GM19351 (cell line): ENCODE results near the gene CAPN8.
A peak's percentile ranks its signal among the peaks of the same experiment; 100 is the strongest.

ENCODE experiments used
- ATAC-seq: cut with Tn5 transposase; IDR thresholded peaks from one replicate; pipeline ENCODE4 v1.9.1; 2021; ENCODE audit warnings: mild to moderate bottlenecking, moderate library complexity; ENCODE audit not compliant: unreplicated experiment

The CAPN8 gene

DNA sequence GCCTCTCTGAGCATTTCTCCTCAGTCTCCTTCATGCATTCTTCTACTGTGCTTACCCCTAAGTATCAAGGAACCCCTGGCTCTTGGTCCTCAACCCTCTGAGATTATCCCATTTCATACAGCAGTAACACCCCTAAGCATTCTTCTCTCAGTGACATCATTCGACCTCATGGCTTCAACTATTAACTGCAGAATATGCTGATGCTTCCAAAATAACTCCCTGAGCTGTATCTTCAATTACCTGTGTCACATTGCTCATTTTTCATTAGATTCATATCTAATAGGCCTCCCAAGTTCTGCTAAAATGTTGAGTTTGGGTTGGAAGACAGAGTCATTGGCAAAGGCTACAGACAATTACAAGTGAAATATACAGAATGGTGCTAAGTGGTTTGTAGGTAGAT lies 7.5 kb downstream of the CAPN8 start:
- ATAC-seq, result no peak

- no peak for ATAC-seq
These were observed 11.4 kb downstream of the CAPN8 start for GRCh38 chr1:223654083-223654482.

DNA sequence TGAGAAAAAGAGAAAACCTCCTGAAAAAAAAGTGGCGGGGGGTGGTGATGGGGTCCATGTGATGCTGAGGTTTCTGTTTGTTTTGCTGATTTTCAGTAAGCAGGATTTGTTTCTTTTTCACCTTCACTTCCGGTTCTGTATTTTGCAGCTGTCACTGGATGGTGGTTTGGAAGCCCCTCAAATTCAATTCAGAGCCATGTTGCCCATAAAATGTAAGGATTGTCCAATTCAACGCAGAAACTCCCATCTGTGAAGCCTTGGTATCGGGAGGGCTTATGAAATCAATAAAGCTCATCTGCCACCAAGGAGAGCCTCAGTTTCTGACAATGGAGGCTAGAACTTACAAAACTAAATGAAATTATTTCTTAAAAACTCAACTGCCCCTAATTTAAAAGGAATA lies 12.1 kb downstream of the CAPN8 start:
- ATAC-seq, result no peak

DNA sequence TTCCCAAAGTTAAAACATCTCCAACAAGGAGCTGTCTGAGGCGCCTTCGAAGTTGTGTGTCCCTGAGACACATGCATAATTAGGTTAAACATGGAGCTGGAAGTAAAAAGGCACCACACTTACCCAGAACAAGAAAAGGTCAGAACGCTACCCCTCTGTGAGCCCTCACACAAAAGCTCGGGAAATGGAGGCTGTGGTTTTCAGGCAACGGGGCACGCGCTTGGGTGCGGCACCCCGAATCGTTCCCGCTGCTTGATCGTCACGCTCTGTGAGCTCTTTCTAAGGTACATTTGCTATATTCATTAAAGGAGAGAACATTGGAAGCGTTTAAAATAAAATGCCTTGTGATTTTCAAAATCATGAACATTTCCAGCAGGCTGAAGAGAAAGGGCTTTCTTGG lies 12.5 kb downstream of the CAPN8 start:
- no peak for ATAC-seq

DNA sequence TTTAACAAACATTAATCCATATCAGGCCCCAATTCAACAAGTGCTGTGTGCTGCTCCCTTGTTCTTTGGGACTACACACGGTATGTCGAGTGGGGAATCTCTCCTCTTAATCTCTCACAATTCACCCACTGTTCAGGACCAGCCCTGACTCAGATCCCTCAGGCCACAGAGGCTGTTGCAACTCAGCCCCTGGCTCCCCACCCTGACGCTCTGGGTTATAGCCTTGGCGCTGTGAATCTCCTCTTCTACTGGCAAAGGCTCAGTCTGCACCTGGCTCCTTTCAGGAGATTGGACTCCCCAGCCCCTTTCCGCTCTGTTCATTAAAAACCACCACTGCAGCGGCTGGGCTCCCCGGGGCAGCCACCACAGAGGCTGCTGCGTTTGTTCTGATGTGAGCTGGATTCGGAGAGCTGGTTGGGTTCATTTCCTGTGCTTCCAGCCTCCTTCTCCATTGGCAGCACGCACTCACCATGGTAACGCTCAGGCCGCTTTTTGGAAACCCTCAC lies 13.0 kb downstream of the CAPN8 start:
- ATAC-seq, result no peak

- no peak for ATAC-seq
These were observed 14.1 kb downstream of the CAPN8 start for GRCh38 chr1:223651291-223651991.

GRCh38 chr1:223650465-223650864 lies 15.0 kb downstream of the CAPN8 start:
- ATAC-seq, result no peak

- ATAC-seq, result no peak
These were observed 16.3 kb downstream of the CAPN8 start for GRCh38 chr1:223649222-223649621.

DNA sequence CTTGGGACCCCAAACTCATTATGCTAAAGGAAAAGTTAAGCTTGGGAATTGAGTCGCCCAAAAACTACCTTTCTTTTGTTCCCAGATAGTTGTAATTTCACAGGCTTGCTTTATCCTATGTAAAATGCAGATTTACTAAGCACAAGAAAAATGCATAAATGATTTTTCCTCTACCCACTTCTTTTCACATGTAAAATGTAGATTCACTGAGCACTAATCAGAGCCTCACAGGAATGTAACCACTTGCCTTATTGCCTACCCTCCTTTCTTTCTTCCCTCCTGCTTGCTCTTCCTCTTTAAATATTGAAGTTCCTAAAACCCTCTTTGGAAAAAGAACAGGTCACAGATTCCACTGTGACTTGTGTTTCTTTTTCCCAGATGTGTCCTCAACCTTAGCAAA lies 18.3 kb downstream of the CAPN8 start:
- ATAC-seq, result no peak

GRCh38 chr1:223645903-223646302 lies 19.6 kb downstream of the CAPN8 start:
- no peak for ATAC-seq

DNA sequence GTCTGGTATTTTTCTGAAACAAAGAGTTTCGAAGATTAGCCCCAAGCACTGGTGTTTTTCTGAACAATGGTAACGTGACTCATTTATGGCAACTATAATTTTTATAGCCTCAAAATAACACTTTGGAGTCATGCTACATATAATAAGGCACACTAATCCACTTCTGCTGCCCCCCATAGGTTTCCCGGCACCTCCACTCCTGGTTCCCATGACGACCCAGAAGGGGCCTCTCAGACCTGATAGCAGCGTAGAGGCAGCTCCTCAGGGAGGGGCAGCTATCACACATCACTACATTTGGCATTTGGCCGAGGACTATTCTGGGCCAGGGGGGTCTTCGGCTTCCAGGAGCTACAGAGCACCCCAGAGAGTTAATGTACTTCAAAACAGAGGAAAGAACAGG lies 23.3 kb downstream of the CAPN8 start:
- no peak for ATAC-seq

DNA sequence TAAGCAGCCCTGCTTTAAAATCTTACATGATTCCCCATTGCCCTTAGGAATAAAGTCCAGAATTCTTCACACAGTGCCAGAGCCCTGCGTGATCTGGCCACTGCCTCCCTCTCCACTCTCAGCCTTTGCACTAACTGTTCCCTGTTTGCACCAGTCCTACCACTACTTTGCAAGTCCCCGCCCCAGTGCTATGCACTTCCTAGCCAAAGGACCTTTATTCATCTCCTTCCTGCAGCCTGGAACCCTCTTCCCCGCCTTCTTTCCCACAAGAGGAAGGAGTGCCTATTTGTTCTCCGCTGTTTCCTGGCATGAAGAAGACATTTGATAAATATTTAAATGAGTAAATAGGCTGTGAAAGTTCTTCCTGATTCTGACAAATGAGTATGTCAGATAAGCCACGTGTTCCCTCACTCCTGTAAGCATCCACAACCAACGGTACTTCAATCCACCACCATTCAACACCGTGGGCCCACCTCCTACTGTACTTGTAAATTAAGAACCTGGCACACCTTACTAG lies 23.9 kb downstream of the CAPN8 start:
- ATAC-seq, result no peak

GRCh38 chr1:223639331-223639749 lies 26.2 kb downstream of the CAPN8 start:
- no peak for ATAC-seq

DNA sequence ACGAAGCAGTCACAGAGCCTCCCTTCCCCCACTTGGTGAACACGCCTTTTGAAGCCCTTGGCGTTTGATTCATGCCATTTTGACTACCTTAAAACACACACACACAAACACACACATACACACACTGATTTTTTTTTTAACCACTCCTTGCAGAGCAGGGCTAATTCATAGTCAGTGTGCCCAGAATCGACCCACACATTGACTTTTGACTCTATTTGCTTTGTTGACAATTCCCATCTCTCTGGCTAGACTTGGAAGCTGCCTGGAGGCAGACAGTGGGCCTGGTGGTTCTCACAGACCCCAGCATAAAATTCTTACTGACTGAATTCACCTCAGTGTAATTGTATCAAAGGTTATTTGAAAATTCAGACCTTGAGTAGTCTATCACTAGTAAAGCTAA lies 30.3 kb downstream of the CAPN8 start:
- ATAC-seq, result no peak

GRCh38 chr1:223634423-223634822 lies 31.1 kb downstream of the CAPN8 start:
- ATAC-seq, result no peak

GRCh38 chr1:223631956-223632355 lies 33.5 kb downstream of the CAPN8 start:
- no peak for ATAC-seq

- no peak for ATAC-seq
These were observed 34.0 kb downstream of the CAPN8 start for GRCh38 chr1:223631473-223631872.

DNA sequence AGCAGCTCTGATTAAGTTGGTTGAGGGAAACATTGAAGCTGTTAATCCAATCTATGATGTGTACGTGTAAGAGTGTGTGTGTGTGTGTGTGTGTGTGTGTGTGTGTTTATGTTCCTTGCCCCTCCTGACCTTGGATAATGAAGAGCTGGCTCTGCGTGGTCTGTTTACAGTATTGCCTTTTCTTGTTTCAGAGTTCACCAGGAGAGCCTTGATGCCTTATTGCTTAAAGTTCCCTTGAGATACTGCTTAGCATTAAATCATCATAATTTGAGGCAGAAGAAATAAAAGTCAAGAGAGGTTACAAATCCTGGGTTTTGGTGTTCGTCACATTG lies 36.4 kb downstream of the CAPN8 start:
- no peak for ATAC-seq

DNA sequence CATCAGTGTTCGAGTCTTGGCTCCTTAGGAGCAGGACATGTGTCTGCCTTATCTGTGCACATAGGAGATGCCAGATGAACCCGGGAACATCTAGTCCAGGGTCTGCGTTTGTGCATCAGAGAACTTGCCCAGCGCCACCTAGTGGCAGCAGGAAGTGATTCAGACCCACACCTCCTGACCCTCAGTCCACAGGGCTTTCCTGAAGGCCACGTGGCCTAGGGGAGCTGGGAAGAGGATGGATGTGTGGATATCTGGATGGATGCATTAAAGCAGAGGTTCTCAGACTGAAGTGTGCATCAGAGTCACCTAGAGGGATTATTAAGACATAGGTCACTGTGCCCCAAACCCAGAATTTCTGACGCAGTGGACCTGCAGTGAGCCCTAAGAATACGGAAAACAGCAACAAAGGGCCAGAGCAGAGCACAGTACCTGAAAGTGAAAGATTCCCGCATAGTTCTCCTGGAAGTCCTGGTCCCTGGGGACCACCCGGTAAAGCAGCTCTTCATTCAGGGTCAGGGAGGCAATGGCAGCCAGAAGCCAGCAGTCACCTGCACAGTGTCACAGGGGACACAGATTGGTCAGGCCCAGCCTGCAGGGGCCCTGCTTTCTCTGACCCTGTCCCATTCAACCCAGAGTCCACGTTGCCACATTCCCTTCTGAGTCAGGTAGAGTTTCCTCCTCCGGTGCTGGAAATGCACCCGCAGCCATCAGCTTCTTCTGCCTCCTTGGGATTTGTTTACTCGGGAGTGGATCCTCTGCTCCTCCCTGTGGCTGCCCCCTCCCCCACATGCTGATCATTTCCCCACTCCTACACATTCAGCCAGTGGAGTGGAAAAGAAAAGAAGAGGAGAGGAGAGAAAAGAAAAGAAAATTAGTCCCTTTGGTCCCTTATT lies 37.0 kb downstream of the CAPN8 start:
- ATAC-seq, result peak; percentile 83

DNA sequence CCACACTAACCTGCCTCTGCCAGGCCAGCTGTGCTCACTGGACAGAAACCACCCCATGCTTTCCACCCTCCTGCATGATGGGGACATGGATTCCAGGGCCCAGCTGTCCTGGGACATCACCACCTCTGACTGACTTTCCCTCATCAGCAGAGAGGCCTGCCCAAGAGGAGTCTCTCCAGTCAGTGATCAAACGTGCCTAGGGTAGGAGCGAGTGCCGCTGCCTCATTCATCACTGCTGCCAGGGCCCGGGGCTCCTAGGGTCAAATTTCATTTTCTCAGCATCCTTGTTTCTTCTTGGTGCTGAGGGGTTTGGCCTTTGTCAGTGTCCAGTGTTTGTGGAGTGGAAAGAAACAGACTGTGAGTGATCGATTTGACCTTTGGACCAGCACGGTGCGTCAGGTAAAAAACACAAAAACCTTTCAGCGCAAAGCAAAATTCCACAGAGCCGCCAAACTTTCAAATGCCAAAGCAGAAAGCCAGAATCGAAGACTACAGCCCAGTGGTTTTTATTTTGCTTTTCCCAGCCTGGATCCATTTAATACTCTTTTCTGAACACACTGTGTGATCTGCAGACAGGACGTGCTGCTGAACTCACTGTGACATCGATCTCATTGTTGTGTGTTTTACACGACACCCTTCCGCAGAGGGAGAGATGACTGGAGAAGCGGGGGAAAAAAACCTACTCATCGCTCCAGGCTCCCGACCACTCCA lies 43.2 kb downstream of the CAPN8 start:
- ATAC-seq, result no peak

DNA sequence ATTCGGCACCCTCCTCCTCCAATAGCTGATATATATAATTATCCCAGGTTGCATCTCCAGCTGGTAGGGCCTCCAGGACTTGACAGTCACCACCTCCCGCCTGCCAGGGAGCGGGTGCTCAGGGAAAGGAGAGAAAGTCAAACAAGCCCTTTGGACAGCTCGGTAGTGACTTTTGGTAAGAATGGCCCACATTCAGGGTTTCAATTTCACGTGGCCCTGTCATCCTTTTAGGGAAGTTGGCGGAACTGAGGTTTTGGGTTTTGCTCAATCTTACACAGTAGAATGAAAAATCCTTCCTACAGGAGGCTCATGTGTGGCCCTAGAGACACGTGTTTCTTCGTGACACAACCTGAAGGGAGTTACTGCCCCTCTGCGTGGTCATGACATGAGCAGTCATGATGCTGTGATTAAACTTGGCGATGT lies 44.2 kb downstream of the CAPN8 start:
- ATAC-seq, result peak; percentile 94
